ENCODE data around the gene BTN1A1. TPM values are rescaled to one million over a fixed set of nuclear protein-coding genes. Genes with fewer than 3 reads are reported as not detected.
A peak's percentile ranks its signal among the peaks of the same experiment; 100 is the strongest.

BTN1A1 gene
- total and polyA plus RNA-seq, 9 of the 15 experiments (the other 6 are each of a cell fraction or from before 2014, with no cell fraction given), result 0.01 to 0.15 (median 0.06) TPM; not detected in 4

GRCh38 chr6:26497610-26498009, 2.5 kb upstream of the BTN1A1 start:
- ChIA-PET CTCF (ENCODE audit: low intra/inter-chr PET ratio) (no interaction called here), POLR2A (interaction anchor here (0.6 to 1.2 kb wide), 6 partner anchors 13 to 300 kb away, joined by 3 to 5 read pairs (median 3); a partner anchor contains a TSS)
- ATAC-seq, result no peak

DNA sequence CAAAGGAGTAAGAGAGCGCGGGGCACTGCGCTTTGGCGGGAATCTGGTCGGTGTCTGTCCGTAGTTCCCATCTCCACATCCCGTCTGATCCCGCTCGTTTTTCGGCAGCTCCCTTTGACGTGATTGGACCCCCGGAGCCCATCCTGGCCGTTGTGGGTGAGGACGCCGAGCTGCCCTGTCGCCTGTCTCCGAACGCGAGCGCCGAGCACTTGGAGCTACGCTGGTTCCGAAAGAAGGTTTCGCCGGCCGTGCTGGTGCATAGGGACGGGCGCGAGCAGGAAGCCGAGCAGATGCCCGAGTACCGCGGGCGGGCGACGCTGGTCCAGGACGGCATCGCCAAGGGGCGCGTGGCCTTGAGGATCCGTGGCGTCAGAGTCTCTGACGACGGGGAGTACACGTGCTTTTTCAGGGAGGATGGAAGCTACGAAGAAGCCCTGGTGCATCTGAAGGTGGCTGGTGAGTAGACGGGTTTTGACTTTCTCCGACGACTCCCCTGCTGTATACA, 1.4 kb downstream of the BTN1A1 start:
- FAIRE-seq (no peak), ATAC-seq (no peak), DNase-seq (ENCODE audit: extremely low read depth in 1 of 4, low spot score in 3 of 4) (no peak)
- BruUV-seq (replicated peaks), result no TSS peak
- TF ChIP-seq ZBTB33 (CRISPR knock-in tag; IDR thresholded peaks at IDR 0.05), result peak; percentile 88
- TF ChIP-seq TAF15 (IDR thresholded peaks at IDR 0.05; ENCODE audit: low read depth, low read length), result no peak
- TF ChIP-seq, protein P1, sequence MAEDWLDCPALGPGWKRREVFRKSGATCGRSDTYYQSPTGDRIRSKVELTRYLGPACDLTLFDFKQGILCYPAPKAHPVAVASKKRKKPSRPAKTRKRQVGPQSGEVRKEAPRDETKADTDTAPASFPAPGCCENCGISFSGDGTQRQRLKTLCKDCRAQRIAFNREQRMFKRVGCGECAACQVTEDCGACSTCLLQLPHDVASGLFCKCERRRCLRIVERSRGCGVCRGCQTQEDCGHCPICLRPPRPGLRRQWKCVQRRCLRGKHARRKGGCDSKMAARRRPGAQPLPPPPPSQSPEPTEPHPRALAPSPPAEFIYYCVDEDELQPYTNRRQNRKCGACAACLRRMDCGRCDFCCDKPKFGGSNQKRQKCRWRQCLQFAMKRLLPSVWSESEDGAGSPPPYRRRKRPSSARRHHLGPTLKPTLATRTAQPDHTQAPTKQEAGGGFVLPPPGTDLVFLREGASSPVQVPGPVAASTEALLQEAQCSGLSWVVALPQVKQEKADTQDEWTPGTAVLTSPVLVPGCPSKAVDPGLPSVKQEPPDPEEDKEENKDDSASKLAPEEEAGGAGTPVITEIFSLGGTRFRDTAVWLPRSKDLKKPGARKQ (CRISPR knock-in tag; IDR thresholded peaks at IDR 0.05), result peak; percentile 69; the same call in 1 of the 2 replicates
- TF ChIP-seq SRSF7 (optimal IDR thresholded peaks at IDR 0.05; ENCODE audit: low read depth, low read length), result peak; percentile 23
- H3K4me1 ChIP-seq (replicated peaks in 1 of 2; ENCODE audit: control insufficient read depth in 2 of 2, insufficient read depth in 2 of 2, low read length in 2 of 2), result peaks cover 10 to 19% of the 10 kb centered on the region in 2 experiments
- H3K79me2 ChIP-seq (ENCODE audit: control insufficient read depth, insufficient read depth, low read length), result no peaks in the 10 kb centered on the region
- H3K9me3 ChIP-seq (replicated peaks; ENCODE audit: control insufficient read depth, insufficient read depth, low read depth, low read length), result no peaks in the 10 kb centered on the region
- H3K27ac ChIP-seq (ENCODE audit: extremely low read depth, low read depth, low read length), result no peak overlapping the region
- H3K4me3 ChIP-seq, result no peak overlapping the region
- ChIA-PET CTCF (ENCODE audit: low intra/inter-chr PET ratio) (no interaction called here), POLR2A (interaction anchor here (1.0 to 3.0 kb wide), 4 partner anchors 11 to 344 kb away, joined by 3 to 14 read pairs (median 8); a partner anchor contains a TSS)
- H3K4me2 ChIP-seq (ENCODE audit: insufficient read depth, low read length), result no peak overlapping the region
- H3K36me3 ChIP-seq (ENCODE audit: control insufficient read depth, insufficient read depth, low read length), result no peaks in the 10 kb centered on the region
- in situ Hi-C loops (cut with MboI) (no loop called here), intact Hi-C loops (cut with micrococcal nuclease) (no loop called here)
- 87% methylated on average over 49 of the region's 49 CpGs for WGBS (ENCODE audit: insufficient coverage, low coverage, missing lambda C conversion rate)
- no peaks in the 10 kb centered on the region for H3K27me3 ChIP-seq (ENCODE audit: control insufficient read depth in 2 of 2, insufficient read depth in 2 of 2, low read length in 2 of 2)
- no peaks in the 10 kb centered on the region for H4K20me1 ChIP-seq (replicated peaks; ENCODE audit: control insufficient read depth, insufficient read depth, low read length)
- no peak overlapping the region for H2AFZ ChIP-seq (ENCODE audit: low read depth, low read length)
- no peaks in the 10 kb centered on the region for H3K9me1 ChIP-seq (ENCODE audit: control insufficient read depth, insufficient read depth, low read length)
- H3K9ac ChIP-seq (ENCODE audit: insufficient read depth in 1 of 2, low read depth in 2 of 2, low read length in 2 of 2), result no peak overlapping the region

More at GRCh38 chr6:26497610-26498009, 2.5 kb upstream of the BTN1A1 start:
- H4K20me1 ChIP-seq (replicated peaks; ENCODE audit: control insufficient read depth, insufficient read depth, low read length), result no peaks in the 10 kb centered on the region
- no peaks in the 10 kb centered on the region for H3K36me3 ChIP-seq (ENCODE audit: control insufficient read depth, insufficient read depth, low read length)
- FAIRE-seq (no peak), DNase-seq (ENCODE audit: extremely low read depth in 1 of 4, low spot score in 3 of 4) (no peak)
- no peaks in the 10 kb centered on the region for H3K9me3 ChIP-seq (replicated peaks; ENCODE audit: control insufficient read depth, insufficient read depth, low read depth, low read length)
- in situ Hi-C loops (cut with MboI), result no loop called here
- no peaks in the 10 kb centered on the region for H3K27me3 ChIP-seq (ENCODE audit: control insufficient read depth in 2 of 2, insufficient read depth in 2 of 2, low read length in 2 of 2)
- no peak overlapping the region for H3K27ac ChIP-seq (ENCODE audit: extremely low read depth, low read depth, low read length)
- no peaks in the 10 kb centered on the region for H3K9me1 ChIP-seq (ENCODE audit: control insufficient read depth, insufficient read depth, low read length)
- intact Hi-C loops (cut with micrococcal nuclease), result no loop called here
- H3K4me2 ChIP-seq (ENCODE audit: insufficient read depth, low read length), result no peak overlapping the region
- no peak overlapping the region for H3K9ac ChIP-seq (ENCODE audit: insufficient read depth in 1 of 2, low read depth in 2 of 2, low read length in 2 of 2)
- no peaks in the 10 kb centered on the region for H3K79me2 ChIP-seq (ENCODE audit: control insufficient read depth, insufficient read depth, low read length)
- no TSS peak for BruUV-seq (replicated peaks)
- H2AFZ ChIP-seq (ENCODE audit: low read depth, low read length), result peak overlapping the region; percentile 27; the same call in 1 of the 2 replicates
- H3K4me1 ChIP-seq (replicated peaks in 1 of 2; ENCODE audit: control insufficient read depth in 2 of 2, insufficient read depth in 2 of 2, low read length in 2 of 2), result peaks cover 18 to 33% of the 10 kb centered on the region in 2 experiments
- TF ChIP-seq CEBPG (CRISPR knock-in tag; IDR thresholded peaks at IDR 0.05) (peak; percentile 85), CEBPG (tag; conservative IDR thresholded peaks at IDR 0.05 in 1 of 2, IDR thresholded peaks at IDR 0.05 in 1 of 2) (peak; percentile 59 to 61), KHSRP (IDR thresholded peaks at IDR 0.05) (no peak), CHD2 (IDR thresholded peaks at IDR 0.05; ENCODE audit: low read depth, low read length) (no peak)
- WGBS (ENCODE audit: insufficient coverage, low coverage, missing lambda C conversion rate), result 42% methylated on average over 4 of the region's 4 CpGs
- no peak overlapping the region for H3K4me3 ChIP-seq
